ENCODE results near the gene NECTIN1.

Gene NECTIN1

DNA sequence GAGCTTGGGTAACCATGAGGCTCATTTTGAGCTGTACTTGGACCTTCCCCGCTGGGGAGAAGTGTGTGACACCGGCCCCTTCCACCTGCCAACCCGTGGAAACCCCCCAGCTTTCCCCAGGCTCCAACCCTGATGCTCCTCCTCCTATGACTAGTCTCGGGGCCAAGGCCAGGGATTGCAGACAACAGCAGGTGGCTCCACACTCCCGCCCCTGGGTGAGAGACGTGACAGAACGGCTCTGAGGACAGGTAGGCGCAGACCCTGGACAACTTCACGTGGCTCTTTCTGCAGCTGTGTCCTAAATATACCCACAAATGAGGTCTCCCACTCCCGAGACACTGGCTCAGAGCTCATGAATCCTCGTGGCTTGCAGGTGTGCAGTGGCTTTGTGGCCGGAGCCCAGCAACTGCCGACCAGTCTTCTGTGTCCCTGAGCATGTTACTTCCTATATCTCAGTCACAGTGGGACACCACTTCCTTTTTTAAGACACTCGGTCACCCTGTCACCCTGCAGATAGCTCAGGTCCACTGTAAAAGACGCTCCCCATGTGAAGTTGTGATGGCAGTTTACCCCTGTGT lies 55.2 kb downstream of the NECTIN1 start:
- DNase-seq (ENCODE audit: extremely low spot score) = peak; percentile 87
- ChIA-PET CTCF (interaction anchor here (0.8 to 5.6 kb wide), 40 partner anchors 8 to 629 kb away, joined by 3 to 68 read pairs (median 4); partner anchors contain the start of gene NECTIN1), POLR2A (interaction anchor here (0.5 to 1.9 kb wide), 3 partner anchors 8 to 55 kb away, joined by 3 to 11 read pairs (median 4); partner anchors contain the start of gene NECTIN1)
- TF ChIP-seq, protein P1, sequence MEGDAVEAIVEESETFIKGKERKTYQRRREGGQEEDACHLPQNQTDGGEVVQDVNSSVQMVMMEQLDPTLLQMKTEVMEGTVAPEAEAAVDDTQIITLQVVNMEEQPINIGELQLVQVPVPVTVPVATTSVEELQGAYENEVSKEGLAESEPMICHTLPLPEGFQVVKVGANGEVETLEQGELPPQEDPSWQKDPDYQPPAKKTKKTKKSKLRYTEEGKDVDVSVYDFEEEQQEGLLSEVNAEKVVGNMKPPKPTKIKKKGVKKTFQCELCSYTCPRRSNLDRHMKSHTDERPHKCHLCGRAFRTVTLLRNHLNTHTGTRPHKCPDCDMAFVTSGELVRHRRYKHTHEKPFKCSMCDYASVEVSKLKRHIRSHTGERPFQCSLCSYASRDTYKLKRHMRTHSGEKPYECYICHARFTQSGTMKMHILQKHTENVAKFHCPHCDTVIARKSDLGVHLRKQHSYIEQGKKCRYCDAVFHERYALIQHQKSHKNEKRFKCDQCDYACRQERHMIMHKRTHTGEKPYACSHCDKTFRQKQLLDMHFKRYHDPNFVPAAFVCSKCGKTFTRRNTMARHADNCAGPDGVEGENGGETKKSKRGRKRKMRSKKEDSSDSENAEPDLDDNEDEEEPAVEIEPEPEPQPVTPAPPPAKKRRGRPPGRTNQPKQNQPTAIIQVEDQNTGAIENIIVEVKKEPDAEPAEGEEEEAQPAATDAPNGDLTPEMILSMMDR (IDR thresholded peaks at IDR 0.05; ENCODE audit: control extremely low read depth, extremely low read depth, low read depth, missing control alignments) = peak; percentile 77

DNA sequence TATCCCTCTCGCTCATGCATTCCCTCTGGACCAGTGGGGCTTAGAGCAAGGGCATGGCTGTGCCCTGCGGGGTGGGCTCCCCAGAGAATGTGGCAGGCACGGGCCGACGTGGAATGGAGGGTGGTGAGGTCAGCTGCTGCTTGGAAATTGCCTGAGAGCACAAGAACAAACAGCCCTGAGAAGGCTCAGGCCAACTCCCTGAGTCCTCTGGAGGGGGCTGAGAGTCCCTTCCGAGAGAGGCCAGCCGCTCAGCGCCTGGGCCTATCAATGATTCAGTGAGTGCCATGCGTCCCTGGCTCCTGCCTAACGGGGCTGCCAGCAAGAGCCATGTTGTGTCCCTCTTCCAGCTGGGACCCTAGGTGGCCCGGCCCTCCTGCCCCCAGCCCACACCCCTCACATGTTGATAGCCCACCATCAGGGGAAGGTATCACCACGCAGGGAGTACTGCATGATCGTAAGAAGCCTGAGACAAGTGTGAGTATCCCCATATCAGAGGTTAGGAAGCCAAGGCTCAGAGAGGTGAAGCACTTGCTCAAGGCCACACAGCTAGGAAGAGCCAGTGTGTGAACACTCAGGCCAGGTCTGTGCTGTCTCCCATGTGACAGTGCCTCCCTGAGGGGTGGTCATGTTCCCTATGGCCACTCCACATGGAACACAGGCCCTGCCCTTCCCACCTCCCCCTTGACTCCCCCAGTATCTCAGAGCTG lies 55.8 kb downstream of the NECTIN1 start:
- TF ChIP-seq, protein P1 (IDR thresholded peaks at IDR 0.05; ENCODE audit: control extremely low read depth, extremely low read depth, low read depth, missing control alignments) = no peak
- POLR2A ChIA-PET = interaction anchor here (1.0 to 1.9 kb wide), 2 partner anchors 9 to 55 kb away, joined by 4 to 11 read pairs; partner anchors contain the start of gene NECTIN1
- CTCF ChIA-PET = interaction anchor here (0.9 to 5.6 kb wide), 34 partner anchors 7 to 629 kb away, joined by 3 to 68 read pairs (median 5); partner anchors contain the start of gene NECTIN1
- DNase-seq (ENCODE audit: extremely low spot score) = no peak

DNA sequence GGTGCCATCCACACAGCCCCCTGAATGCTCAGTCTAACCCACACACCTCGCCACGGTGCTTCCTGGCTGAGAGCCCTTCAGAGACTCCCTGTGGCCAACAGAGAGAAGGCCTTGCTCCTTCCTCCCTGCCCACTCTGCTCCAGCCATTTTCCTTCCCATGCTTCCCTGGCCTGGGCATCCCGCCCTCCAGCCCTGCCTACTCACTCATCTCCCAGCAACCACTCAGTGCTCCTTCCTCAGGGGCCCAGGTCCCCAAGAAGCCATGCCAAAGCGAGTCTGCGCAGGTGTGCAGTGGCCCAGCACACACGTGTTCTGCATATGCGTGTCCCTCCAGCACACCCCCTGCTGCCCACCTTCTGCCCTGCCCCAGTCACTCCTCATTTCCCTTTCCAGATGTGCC lies 56.4 kb downstream of the NECTIN1 start:
- ChIA-PET CTCF (interaction anchor here (1.1 to 5.6 kb wide), 9 partner anchors 10 to 436 kb away, joined by 3 to 68 read pairs (median 3); partner anchors contain the start of gene NECTIN1), POLR2A (no interaction called here)
- TF ChIP-seq, protein P1 (IDR thresholded peaks at IDR 0.05; ENCODE audit: control extremely low read depth, extremely low read depth, low read depth, missing control alignments) = no peak
- DNase-seq (ENCODE audit: extremely low spot score) = no peak

DNA sequence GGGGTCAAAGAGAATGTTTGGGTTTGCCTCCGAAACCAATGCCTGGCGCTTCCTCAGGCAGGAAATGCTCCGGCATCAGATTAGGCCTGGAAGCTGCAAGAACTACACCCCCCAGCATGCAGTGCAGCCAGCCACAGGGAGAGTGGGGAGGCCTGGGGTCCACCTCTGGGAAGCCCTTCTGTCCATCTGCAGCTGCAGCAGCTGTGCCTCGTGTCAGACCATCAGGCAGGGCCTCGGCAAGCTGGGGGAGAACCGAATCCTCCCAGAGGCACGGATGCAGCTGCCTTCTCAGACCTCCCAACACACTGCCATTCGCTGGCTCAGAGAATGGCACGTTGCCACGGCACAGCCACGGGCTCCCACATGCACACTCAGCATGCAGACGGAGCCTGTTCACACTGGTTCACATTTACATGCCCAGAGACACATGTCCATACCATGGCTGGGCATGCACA lies 57.4 kb downstream of the NECTIN1 start:
- ChIA-PET CTCF (interaction anchor here (0.6 to 5.6 kb wide), 4 partner anchors 13 to 437 kb away, joined by 3 to 68 read pairs (median 3); partner anchors contain the start of gene NECTIN1), POLR2A (no interaction called here)
- TF ChIP-seq, protein P1 (IDR thresholded peaks at IDR 0.05; ENCODE audit: control extremely low read depth, extremely low read depth, low read depth, missing control alignments) = no peak
- DNase-seq (ENCODE audit: extremely low spot score) = no peak

DNA sequence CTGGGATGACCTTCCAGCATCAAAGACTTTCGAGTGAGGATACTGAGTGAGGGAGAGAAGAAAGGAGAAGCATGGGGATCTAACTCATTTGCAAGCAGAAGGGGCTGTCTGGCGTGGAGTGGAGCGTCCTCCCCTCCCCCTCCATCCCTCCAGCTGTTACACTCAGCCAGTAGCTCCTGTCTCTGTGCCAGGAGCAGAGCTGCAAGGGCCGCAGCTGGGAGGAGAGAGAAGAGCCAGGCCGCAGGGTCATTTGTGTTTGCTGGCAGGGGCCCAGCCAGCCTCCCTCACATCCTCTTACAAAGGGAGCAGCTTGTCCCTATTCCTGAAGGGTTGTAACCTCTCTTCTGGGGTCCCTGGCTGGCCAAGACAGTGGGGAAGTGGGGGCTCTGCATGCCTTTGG lies 57.9 kb downstream of the NECTIN1 start:
- POLR2A ChIA-PET = no interaction called here
- no peak for DNase-seq (ENCODE audit: extremely low spot score)
- TF ChIP-seq, protein P1 (IDR thresholded peaks at IDR 0.05; ENCODE audit: control extremely low read depth, extremely low read depth, low read depth, missing control alignments) = no peak
- CTCF ChIA-PET = interaction anchor here (0.6 to 1.3 kb wide), 2 partner anchors 58 to 437 kb away, joined by 3 read pairs; partner anchors contain the start of gene NECTIN1

DNA sequence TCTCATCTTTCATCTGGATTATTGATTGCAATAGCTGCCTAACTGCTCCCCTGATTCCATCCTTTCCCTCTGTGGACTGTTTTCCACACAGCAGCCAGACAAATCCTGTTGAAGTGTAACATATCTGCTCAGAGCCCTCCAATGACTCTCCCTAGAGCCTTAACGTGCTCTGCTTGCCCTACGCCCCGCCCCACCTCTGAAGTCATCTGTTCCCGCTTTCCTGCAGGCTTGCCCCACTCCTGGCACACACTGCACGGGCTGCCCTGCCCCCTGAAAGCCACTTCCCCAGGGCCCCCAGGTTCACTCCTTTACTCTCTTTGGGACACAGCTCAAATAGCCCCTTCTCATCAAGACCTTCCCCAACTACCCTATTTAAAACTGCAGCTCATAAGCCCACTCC lies 59.5 kb downstream of the NECTIN1 start:
- POLR2A ChIA-PET = no interaction called here
- CTCF ChIA-PET = interaction anchor here (1.6 to 7.8 kb wide), 2 partner anchors 59 to 438 kb away, joined by 5 to 60 read pairs; partner anchors contain the start of gene NECTIN1
- no peak for DNase-seq (ENCODE audit: extremely low spot score)
- TF ChIP-seq, protein P1 (IDR thresholded peaks at IDR 0.05; ENCODE audit: control extremely low read depth, extremely low read depth, low read depth, missing control alignments) = no peak

Measured in GM10248 (cell line).